GM18861 (cell line): ENCODE results near the gene JARID2.
"Not testable (repeated sequence)": the region's sequence is repeated elsewhere in the genome, so short reads cannot be mapped to it uniquely, and the experiment has no call there.

Experiments used
- ATAC-seq: cut with Tn5 transposase; IDR thresholded peaks from one replicate; pipeline ENCODE4 v1.9.1; 2021; ENCODE audit not compliant: unreplicated experiment

The JARID2 gene

GRCh38 chr6:15287670-15288375, 42.0 kb downstream of the JARID2 start:
- peak; percentile 93 for ATAC-seq

GRCh38 chr6:15288856-15289255, 43.0 kb downstream of the JARID2 start:
- ATAC-seq = no peak

- ATAC-seq = not testable (repeated sequence)
Measured at GRCh38 chr6:15289456-15289855, 43.6 kb downstream of the JARID2 start.

DNA sequence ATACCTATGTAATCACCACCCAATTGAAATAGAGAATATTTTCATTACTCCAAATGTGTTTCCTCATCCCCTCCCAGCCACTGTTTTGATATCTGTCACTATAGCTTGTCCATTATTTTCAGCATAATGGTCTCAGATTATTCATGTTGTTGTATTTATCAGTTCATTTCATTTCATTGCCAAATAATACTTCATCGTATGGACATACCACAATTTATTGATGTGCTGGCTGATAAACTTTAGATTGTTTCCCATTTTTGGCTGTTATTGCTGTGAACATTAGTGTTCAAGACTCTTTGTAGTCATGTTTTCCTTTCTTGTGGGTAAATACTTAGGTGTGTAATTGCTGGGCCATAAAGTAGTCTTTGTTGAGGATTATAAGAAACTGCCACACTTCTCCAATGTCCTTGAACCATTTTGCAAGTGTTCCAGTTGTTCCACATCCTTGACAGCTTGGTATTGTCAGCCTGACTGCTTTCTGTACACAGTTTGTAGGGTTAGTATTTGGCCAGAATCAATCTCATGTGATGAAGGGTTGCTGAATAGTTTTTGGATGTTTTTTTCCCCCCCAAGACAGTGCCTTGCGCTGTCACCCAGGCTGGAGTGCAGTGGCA, 44.3 kb downstream of the JARID2 start:
- ATAC-seq = no peak

- ATAC-seq = no peak
Measured at GRCh38 chr6:15290962-15291704, 45.3 kb downstream of the JARID2 start.

- no peak for ATAC-seq
Measured at GRCh38 chr6:15292721-15293302, 46.9 kb downstream of the JARID2 start.

- no peak for ATAC-seq
Measured at GRCh38 chr6:15293674-15294073, 47.8 kb downstream of the JARID2 start.

DNA sequence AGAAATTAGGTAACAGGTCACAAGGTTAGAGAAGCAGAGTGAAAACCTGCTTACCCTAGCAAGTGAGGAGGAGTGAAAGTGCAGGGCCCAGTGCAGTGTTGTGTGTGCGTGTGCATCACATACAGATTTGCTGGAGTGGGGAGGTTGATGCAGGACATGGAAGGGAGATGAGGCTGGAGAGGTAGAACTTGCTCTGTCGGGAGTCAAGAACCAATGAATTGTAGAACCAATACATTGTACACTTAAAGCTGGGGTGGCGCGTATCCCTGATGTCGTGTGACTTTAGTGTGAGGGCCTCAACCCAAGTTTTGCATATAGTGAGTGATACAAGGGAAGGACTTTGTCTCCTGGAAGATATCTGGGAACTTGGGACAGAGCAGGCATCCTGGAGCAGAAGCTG, 48.6 kb downstream of the JARID2 start:
- ATAC-seq = no peak

DNA sequence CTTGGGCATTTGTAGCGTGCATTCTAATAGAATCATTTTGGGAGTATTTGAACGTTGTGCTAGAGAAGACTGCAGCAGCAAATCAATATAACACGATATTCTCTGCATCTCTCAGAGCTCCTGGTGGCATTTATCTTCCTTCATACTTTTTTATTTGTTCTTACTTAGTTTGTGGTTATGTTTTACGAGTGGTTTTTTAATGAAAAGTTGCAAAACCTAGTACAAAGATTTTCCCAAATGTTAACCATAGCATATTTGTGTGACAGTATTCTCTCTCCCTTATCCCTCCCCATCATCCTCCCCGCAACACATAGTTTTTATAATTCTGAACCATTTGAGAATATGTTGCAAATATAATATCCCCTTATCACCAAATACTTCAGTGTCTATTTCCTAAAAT, 50.4 kb downstream of the JARID2 start:
- ATAC-seq = no peak

- ATAC-seq = peak; percentile 45
Measured at GRCh38 chr6:15296735-15297134, 50.9 kb downstream of the JARID2 start.

DNA sequence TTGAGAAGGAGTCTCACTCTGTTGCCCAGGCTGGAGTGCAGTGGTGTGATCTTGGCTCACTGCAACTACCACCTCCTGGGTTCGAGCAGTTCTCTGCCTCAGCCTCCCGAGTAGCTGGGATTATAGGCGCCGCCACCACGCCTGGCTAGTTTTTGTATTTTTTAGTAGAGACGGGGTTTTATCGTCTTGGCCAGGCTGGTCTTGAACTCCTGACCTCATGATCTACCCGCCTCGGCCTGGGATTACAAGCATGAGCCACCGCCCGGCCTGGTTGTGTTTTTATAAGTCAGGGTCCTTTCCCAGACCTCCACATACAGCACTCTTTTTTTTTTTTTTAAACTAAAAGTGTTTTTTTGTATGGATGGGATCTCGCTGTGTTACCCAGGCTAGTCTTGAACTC, 51.3 kb downstream of the JARID2 start:
- ATAC-seq = not testable (repeated sequence)

- ATAC-seq = no peak
Measured at GRCh38 chr6:15297895-15298590, 52.2 kb downstream of the JARID2 start.

DNA sequence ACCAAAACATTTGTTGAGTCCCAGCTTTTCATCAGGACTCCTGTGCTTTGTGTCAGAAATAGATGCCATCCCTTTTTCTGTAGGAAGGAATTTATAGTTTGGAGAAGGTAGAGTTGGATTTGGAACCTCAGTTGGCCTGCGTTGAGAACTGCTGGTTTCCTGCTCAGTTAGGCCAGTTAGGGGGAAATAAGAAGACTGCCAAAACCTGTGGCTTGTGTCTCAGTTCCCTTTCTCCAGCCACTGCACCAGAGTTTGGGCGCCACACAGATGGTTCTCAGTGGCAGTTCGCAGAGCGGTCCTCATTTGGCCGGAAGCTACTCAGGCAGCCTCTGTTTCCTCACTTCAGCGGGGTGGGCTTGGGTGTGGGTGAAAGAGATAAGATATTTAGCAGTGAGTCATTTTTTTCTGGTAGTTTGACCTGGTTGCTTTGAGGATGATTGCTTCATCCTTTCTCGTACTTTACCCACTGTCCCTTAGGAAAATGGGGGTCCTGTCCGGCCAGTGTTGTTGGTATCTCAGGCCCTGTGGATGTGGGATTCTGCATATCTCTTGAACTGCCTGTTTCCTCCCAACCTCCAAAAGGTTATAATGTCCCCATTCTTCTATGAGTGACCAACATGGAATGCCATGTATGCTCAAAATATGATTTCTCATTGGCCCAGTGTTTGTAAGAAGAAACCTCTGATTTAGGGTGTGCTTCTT, 53.7 kb downstream of the JARID2 start:
- ATAC-seq = peak; percentile 59

- no peak for ATAC-seq
Measured at GRCh38 chr6:15301179-15302006, 55.5 kb downstream of the JARID2 start.

- ATAC-seq = no peak
Measured at GRCh38 chr6:15303162-15303919, 57.5 kb downstream of the JARID2 start.

DNA sequence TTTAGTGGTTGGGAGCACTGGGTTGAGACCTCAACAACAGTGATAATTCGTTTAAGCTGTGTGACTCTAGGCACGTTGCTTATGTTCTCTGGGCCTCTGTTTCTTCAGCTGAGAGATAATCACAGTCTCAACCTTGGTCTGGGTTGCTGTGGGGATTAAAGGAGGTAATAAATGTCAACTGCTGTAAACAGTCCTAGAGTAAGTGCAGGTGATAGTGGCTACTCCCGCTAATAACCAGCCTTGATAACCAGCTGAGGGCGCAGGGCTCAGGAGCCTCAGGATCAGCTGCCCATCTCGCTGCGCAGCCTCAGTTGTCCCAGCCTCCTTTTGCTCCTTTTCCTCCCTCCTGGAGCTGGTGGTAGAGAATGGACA, 58.0 kb downstream of the JARID2 start:
- ATAC-seq = no peak

DNA sequence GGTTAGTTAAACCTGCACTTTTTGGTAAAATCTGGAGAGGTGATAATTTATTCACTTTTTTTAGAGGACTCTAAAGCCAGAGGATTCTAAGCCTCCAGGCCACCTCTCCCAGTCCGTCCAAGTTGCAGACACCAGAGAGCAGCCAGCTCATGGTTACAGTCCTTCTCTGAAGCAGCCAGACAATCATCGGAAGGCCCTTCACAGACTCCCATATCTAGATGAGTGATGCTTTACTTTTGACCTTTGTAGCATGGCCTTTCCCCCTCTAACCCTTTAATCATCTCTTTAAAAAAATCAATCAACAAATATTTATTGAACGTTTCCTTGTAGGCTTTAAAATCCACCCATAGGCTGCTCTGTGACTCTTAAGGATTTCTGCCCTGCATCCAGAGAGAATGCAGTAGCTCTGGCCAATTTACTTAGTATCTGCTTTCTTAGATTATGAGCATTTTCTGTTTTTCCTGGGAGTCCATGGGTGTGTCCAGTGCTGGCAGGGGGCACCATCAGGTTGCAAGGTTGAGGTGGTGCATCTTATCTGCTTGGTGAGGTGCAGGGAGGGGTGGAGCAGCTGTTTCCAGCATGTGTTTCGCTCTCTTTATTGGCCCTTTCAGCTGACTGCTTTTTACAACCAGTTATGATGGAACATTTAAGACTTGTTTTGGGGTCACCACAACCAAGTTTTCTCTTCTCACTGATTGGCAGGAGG, 58.6 kb downstream of the JARID2 start:
- no peak for ATAC-seq

- peak; percentile 37 for ATAC-seq
Measured at GRCh38 chr6:15305496-15305895, 59.6 kb downstream of the JARID2 start.
